CD4-positive, alpha-beta T cell (primary cell): ENCODE results near the gene POU2F1. TPM values are rescaled to one million over a fixed set of nuclear protein-coding genes. Genes with fewer than 3 reads are reported as not detected.

Experiments used
- ATAC-seq: fragments of 200-7000 bp; cut with Tn5 transposase; one replicate; pipeline ENCODE4 v1.10.0; 2022; ENCODE audit warnings: mild to moderate bottlenecking; ENCODE audit not compliant: poor library complexity
- CTCF ChIA-PET: fragments of 350-600 bp; sonication (Branson Sonifier 250); formaldehyde crosslinking; loops from one replicate; lab custom pipeline; 2021; ENCODE audit warnings: antibody characterized with exemption, inconsistent platforms; lab: Charles Lee
- POLR2A ChIA-PET: fragments of 350-600 bp; sonication (Branson Sonifier 250); formaldehyde crosslinking; loops from one replicate; lab custom pipeline; 2021; ENCODE audit warnings: antibody characterized with exemption, inconsistent platforms; lab: Charles Lee
- DNase-seq, 14 experiments: peaks; one replicate each; pipeline ENCODE4 v3.0.0-alpha.2; 2013 to 2020; ENCODE audit warnings: mixed read lengths in 2 of 14
- H3K27ac ChIP-seq, 2 donors: one replicate each; pipeline versions ENCODE4 v1.5.1 to v1.7.0; 2013; ENCODE audit warnings: low read length in 2 of 2, low read depth in 1 of 2, mild to moderate bottlenecking in 1 of 2
- H3K27me3 ChIP-seq, 2 experiments: 1 replicate in 1 of 2; 2 replicates in 1 of 2; pipeline versions ENCODE4 v1.6.1 to v1.7.0; 2013; ENCODE audit warnings: low read length in 2 of 2, control low read depth in 1 of 2, mild to moderate bottlenecking in 1 of 2, moderate library complexity in 1 of 2; ENCODE audit not compliant: insufficient read depth in 2 of 2, control insufficient read depth in 1 of 2
- H3K36me3 ChIP-seq: one replicate; pipeline ENCODE4 v1.6.1; 2013; ENCODE audit warnings: low read length, control low read depth; ENCODE audit not compliant: insufficient read depth
- H3K4me1 ChIP-seq: one replicate; pipeline ENCODE4 v1.6.1; 2013; ENCODE audit warnings: low read length, control low read depth; ENCODE audit not compliant: insufficient read depth
- H3K4me3 ChIP-seq: one replicate; pipeline ENCODE4 v1.5.1; 2013; ENCODE audit warnings: mild to moderate bottlenecking, low read length, moderate library complexity
- H3K9me3 ChIP-seq, 2 experiments: 1 replicate in 1 of 2; 2 replicates in 1 of 2; pipeline versions ENCODE4 v1.6.1 to v1.7.0; 2013; ENCODE audit warnings: low read length in 2 of 2, mild to moderate bottlenecking in 2 of 2, control low read depth in 1 of 2, moderate library complexity in 1 of 2; ENCODE audit not compliant: control insufficient read depth in 1 of 2, insufficient read depth in 1 of 2
- H3K27ac Mint-ChIP-seq: one replicate; pipeline ENCODE4 v1.8.0; 2020; ENCODE audit warnings: mixed read lengths
- H3K27me3 Mint-ChIP-seq: one replicate; pipeline ENCODE4 v1.8.0; 2021; ENCODE audit warnings: mixed read lengths
- H3K36me3 Mint-ChIP-seq: one replicate; pipeline ENCODE4 v1.8.0; 2021; ENCODE audit warnings: low read depth, mixed read lengths
- H3K4me1 Mint-ChIP-seq: one replicate; pipeline ENCODE4 v1.8.0; 2021; ENCODE audit warnings: low read depth, mixed read lengths
- H3K4me3 Mint-ChIP-seq: one replicate; pipeline ENCODE4 v1.8.0; 2020; ENCODE audit warnings: mild to moderate bottlenecking, mixed read lengths
- H3K9me3 Mint-ChIP-seq: one replicate; pipeline ENCODE4 v1.8.0; 2020; ENCODE audit warnings: mixed read lengths
- intact Hi-C, 2 experiments: fragments of 100-400 bp; cut with DNase I in 1 of 2; cut with micrococcal nuclease in 1 of 2; formaldehyde crosslinking; loops; one replicate each; pipeline versions ENCODE4 v1.15.1 to v1.9.0; 2023 to 2025; cut with DNase I, micrococcal nuclease
- total RNA-seq, 174 experiments: library from RNA in 2 of 174; stranded (reverse) in 2 of 174; gene quantifications; one replicate each; pipeline ENCODE4 v1.2.3 and lab custom pipeline; 2021 to 2026
- TF ChIP-seq, protein P1 (sequence below): fragments of 200-600 bp; IDR thresholded peaks from one replicate; pipeline ENCODE4 v1.8.0; 2022; ENCODE audit warnings: antibody characterized with exemption, mild to moderate bottlenecking

POU2F1 gene
- total RNA-seq, 2 experiments from 2014 or later, result 27.0 to 28.6 TPM

DNA sequence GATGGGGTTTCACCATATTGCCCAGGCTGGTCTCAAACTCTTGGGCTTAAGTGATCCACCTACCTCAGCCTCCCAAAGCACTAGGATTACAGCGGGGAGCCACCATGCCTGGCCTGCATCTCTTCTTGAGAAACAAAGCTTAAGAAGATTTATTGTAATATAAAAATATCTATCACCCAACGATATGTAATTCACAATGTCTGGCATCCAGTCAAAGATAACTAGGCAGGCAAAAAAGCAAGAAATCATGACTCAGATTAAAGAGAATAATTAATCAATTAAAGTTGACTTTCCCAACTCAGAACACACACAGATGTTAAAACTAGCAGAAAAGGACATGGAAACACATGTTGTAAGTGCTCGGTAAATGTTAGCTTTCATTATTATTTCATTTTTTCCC is 26.5 kb upstream of the POU2F1 start:
- no peaks in the 10 kb centered on the region for H3K36me3 ChIP-seq
- Mint-ChIP-seq H3K36me3 (no peaks in the 10 kb centered on the region), H3K9me3 (no peaks in the 10 kb centered on the region), H3K27me3 (peaks cover 6% of the 10 kb centered on the region), H3K4me3 (no peak overlapping the region), H3K27ac (no peak overlapping the region), H3K4me1 (no peaks in the 10 kb centered on the region)
- CTCF ChIA-PET, result interaction anchor here (0.9 kb wide), 1 partner anchor 10 kb away, joined by 3 read pairs; no protein-coding TSS in a partner anchor
- ATAC-seq (no peak), DNase-seq (no peak)
- peaks cover 0 to 3% of the 10 kb centered on the region in 2 experiments for H3K9me3 ChIP-seq
- TF ChIP-seq, protein P1, sequence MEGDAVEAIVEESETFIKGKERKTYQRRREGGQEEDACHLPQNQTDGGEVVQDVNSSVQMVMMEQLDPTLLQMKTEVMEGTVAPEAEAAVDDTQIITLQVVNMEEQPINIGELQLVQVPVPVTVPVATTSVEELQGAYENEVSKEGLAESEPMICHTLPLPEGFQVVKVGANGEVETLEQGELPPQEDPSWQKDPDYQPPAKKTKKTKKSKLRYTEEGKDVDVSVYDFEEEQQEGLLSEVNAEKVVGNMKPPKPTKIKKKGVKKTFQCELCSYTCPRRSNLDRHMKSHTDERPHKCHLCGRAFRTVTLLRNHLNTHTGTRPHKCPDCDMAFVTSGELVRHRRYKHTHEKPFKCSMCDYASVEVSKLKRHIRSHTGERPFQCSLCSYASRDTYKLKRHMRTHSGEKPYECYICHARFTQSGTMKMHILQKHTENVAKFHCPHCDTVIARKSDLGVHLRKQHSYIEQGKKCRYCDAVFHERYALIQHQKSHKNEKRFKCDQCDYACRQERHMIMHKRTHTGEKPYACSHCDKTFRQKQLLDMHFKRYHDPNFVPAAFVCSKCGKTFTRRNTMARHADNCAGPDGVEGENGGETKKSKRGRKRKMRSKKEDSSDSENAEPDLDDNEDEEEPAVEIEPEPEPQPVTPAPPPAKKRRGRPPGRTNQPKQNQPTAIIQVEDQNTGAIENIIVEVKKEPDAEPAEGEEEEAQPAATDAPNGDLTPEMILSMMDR, result no peak
- H3K27ac ChIP-seq, result no peak overlapping the region
- intact Hi-C loops, result no loop called here
- H3K27me3 ChIP-seq, result no peaks in the 10 kb centered on the region
- H3K4me3 ChIP-seq, result no peak overlapping the region
- no peaks in the 10 kb centered on the region for H3K4me1 ChIP-seq
- POLR2A ChIA-PET, result no interaction called here

DNA sequence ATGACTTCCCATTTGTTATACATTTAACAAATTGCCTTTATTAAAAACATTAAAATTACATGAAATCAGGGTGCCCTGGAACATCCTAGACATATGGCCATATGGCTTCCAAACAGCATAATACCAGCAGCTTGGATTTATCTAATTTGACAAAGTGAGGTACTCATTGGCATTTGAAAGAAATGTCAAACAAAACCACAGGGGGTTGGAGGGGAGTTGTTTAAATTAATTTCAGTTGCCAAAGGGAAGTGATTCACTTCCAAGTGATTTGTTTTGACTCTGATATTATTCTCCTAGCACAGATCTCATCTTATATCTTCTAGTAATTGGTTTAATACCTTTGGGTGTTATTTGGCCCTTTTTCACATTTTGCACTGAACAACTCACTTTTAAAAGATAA is 24.5 kb upstream of the POU2F1 start:
- ATAC-seq, result no peak
- H3K4me1 ChIP-seq, result no peaks in the 10 kb centered on the region
- H3K9me3 ChIP-seq, result peaks cover 0 to 3% of the 10 kb centered on the region in 2 experiments
- Mint-ChIP-seq H3K9me3 (no peaks in the 10 kb centered on the region), H3K4me1 (no peaks in the 10 kb centered on the region), H3K27ac (no peak overlapping the region), H3K36me3 (no peaks in the 10 kb centered on the region), H3K4me3 (no peak overlapping the region), H3K27me3 (peaks cover 3% of the 10 kb centered on the region)
- no peak overlapping the region for H3K27ac ChIP-seq
- TF ChIP-seq, protein P1, result no peak
- ChIA-PET POLR2A (no interaction called here), CTCF (no interaction called here)
- no peak for DNase-seq
- H3K27me3 ChIP-seq, result no peaks in the 10 kb centered on the region
- H3K4me3 ChIP-seq, result no peak overlapping the region
- no peaks in the 10 kb centered on the region for H3K36me3 ChIP-seq
- intact Hi-C loops, result no loop called here

GRCh38 chr1:167197236-167197635 is 23.4 kb upstream of the POU2F1 start:
- Mint-ChIP-seq H3K4me3 (no peak overlapping the region), H3K4me1 (no peaks in the 10 kb centered on the region), H3K27me3 (peaks cover 2% of the 10 kb centered on the region), H3K36me3 (no peaks in the 10 kb centered on the region), H3K27ac (no peak overlapping the region), H3K9me3 (no peaks in the 10 kb centered on the region)
- DNase-seq, result no peak
- ATAC-seq, result no peak
- ChIA-PET POLR2A (no interaction called here), CTCF (no interaction called here)
- H3K27ac ChIP-seq, result no peak overlapping the region
- TF ChIP-seq, protein P1, result no peak
- H3K4me1 ChIP-seq, result no peaks in the 10 kb centered on the region
- intact Hi-C loops, result no loop called here
- peaks cover 0 to 3% of the 10 kb centered on the region in 2 experiments for H3K9me3 ChIP-seq
- H3K4me3 ChIP-seq, result no peak overlapping the region
- no peaks in the 10 kb centered on the region for H3K27me3 ChIP-seq
- H3K36me3 ChIP-seq, result no peaks in the 10 kb centered on the region
